Neural progenitor cell (in vitro differentiated cells): ENCODE data around the gene SFT2D3. TPM values are rescaled to one million over a fixed set of nuclear protein-coding genes. Genes with fewer than 3 reads are reported as not detected.
"Not testable (repeated sequence)": the region's sequence is repeated elsewhere in the genome, so short reads cannot be mapped to it uniquely, and the experiment has no call there.

Experiments used
- DNase-seq: peaks from one replicate; pipeline ENCODE4 v3.0.0-alpha.2; 2016; ENCODE audit warnings: low spot score
- H2AFZ ChIP-seq: fragments of 200-600 bp; sonication (generic); replicated peaks from 2 replicates; pipeline ENCODE4 v1.6.1; 2016; ENCODE audit warnings: antibody characterized with exemption
- H3F3A ChIP-seq: fragments of 200-600 bp; sonication (generic); 2 replicates; pipeline ENCODE4 v1.6.1; 2016; ENCODE audit warnings: antibody characterized with exemption, low read depth
- H3K27ac ChIP-seq: fragments of 200-600 bp; sonication (generic); 2 replicates; pipeline ENCODE4 v1.5.1; 2016; ENCODE audit warnings: mild to moderate bottlenecking
- H3K27me3 ChIP-seq: fragments of 200-600 bp; sonication (generic); 2 replicates; pipeline ENCODE4 v1.6.1; 2016; ENCODE audit warnings: mild to moderate bottlenecking, moderate library complexity
- H3K36me3 ChIP-seq: fragments of 200-600 bp; sonication (generic); 2 replicates; pipeline ENCODE4 v1.5.1; 2016
- H3K4me1 ChIP-seq: fragments of 200-600 bp; sonication (generic); 2 replicates; pipeline ENCODE4 v1.6.1; 2016; ENCODE audit warnings: mixed run types
- H3K4me2 ChIP-seq: fragments of 200-600 bp; sonication (generic); 2 replicates; pipeline ENCODE4 v1.6.1; 2016
- H3K4me3 ChIP-seq: fragments of 200-600 bp; sonication (generic); 2 replicates; pipeline ENCODE4 v1.5.1; 2016
- H3K79me2 ChIP-seq: fragments of 200-600 bp; sonication (generic); 2 replicates; pipeline ENCODE4 v1.6.1; 2016; ENCODE audit warnings: low read depth
- H3K9ac ChIP-seq: fragments of 200-600 bp; sonication (generic); 2 replicates; pipeline ENCODE4 v1.6.1; 2016
- H3K9me3 ChIP-seq: fragments of 200-600 bp; sonication (generic); 2 replicates; pipeline ENCODE4 v1.5.1; 2016; ENCODE audit warnings: low read depth
- H4K20me1 ChIP-seq: fragments of 200-600 bp; sonication (generic); 2 replicates; pipeline ENCODE4 v1.6.1; 2016; ENCODE audit warnings: low read depth
- H3K27ac Mint-ChIP-seq: 3 replicates; pipeline ENCODE4 v1.8.0; 2021; ENCODE audit warnings: mixed read lengths
- H3K27me3 Mint-ChIP-seq: 2 replicates; pipeline ENCODE4 v1.8.0; 2022; ENCODE audit warnings: low read depth, mild to moderate bottlenecking, inconsistent platforms, moderate library complexity, mixed read lengths; ENCODE audit not compliant: insufficient read depth
- H3K36me3 Mint-ChIP-seq: 3 replicates; pipeline ENCODE4 v1.8.0; 2021; ENCODE audit warnings: mixed read lengths
- H3K4me1 Mint-ChIP-seq: 3 replicates; pipeline ENCODE4 v1.8.0; 2021; ENCODE audit warnings: mixed read lengths
- H3K4me3 Mint-ChIP-seq: 3 replicates; pipeline ENCODE4 v1.8.0; 2021; ENCODE audit warnings: mild to moderate bottlenecking, moderate library complexity, mixed read lengths
- H3K9me3 Mint-ChIP-seq: 3 replicates; pipeline ENCODE4 v1.8.0; 2020; ENCODE audit warnings: mixed read lengths
- CTCF ChIP-seq: fragments of 200-600 bp; sonication (generic); IDR thresholded peaks from 2 replicates; pipeline ENCODE4 v1.5.1; 2017; ENCODE audit warnings: antibody characterized with exemption, mild to moderate bottlenecking
- EZH2 ChIP-seq: fragments of 200-600 bp; sonication (generic); IDR thresholded peaks from 2 replicates; pipeline ENCODE4 v1.6.1; 2017; ENCODE audit warnings: antibody characterized with exemption, mild to moderate bottlenecking, moderate library complexity
- EZH2phosphoT487 ChIP-seq: fragments of 200-600 bp; sonication (generic); IDR thresholded peaks from 2 replicates; pipeline ENCODE4 v1.6.1; 2017; ENCODE audit warnings: antibody characterized with exemption
- total RNA-seq: library from RNA; depleted of rRNA; stranded (reverse); fragments of >200 nt; gene quantifications from 2 replicates; pipeline ENCODE4 v1.2.3, GENCODE V29; 2015; ENCODE audit warnings: low replicate concordance

SFT2D3 gene
- total RNA-seq, 1 donor from 2014 or later: 30.6 TPM

GRCh38 chr2:127740665-127741288 is 39.5 kb downstream of the SFT2D3 start:
- H3K9me3 ChIP-seq: no peaks in the 10 kb centered on the region
- Mint-ChIP-seq H3K4me3 (no peak overlapping the region), H3K27ac (no peak overlapping the region)

GRCh38 chr2:127743477-127744026 is 42.3 kb downstream of the SFT2D3 start:
- no peak overlapping the region for H3K27ac ChIP-seq
- no peaks in the 10 kb centered on the region for H3K79me2 ChIP-seq
- no peaks in the 10 kb centered on the region for H3K9me3 Mint-ChIP-seq
- H3K9ac ChIP-seq: no peak overlapping the region
- no peak overlapping the region for H3K27ac Mint-ChIP-seq
- H3K4me1 ChIP-seq: no peaks in the 10 kb centered on the region
- no peak overlapping the region for H3K4me3 Mint-ChIP-seq
- no peaks in the 10 kb centered on the region for H4K20me1 ChIP-seq
- H3K4me3 ChIP-seq: no peak overlapping the region
- TF ChIP-seq EZH2 (no peak), CTCF (peak; percentile 14)
- H2AFZ ChIP-seq: no peak overlapping the region
- no peaks in the 10 kb centered on the region for H3K27me3 Mint-ChIP-seq
- no peak overlapping the region for H3K4me2 ChIP-seq
- no peak for DNase-seq
- peaks cover 6% of the 10 kb centered on the region for H3K36me3 ChIP-seq
- peaks cover 16% of the 10 kb centered on the region for H3K36me3 Mint-ChIP-seq
- H3K27me3 ChIP-seq: no peaks in the 10 kb centered on the region
- no peaks in the 10 kb centered on the region for H3K9me3 ChIP-seq
- H3K4me1 Mint-ChIP-seq: no peaks in the 10 kb centered on the region
- no peaks in the 10 kb centered on the region for H3F3A ChIP-seq

More at GRCh38 chr2:127740665-127741288, 39.5 kb downstream of the SFT2D3 start:
- no peaks in the 10 kb centered on the region for H4K20me1 ChIP-seq
- H3K9ac ChIP-seq: no peak overlapping the region
- Mint-ChIP-seq H3K4me1 (no peaks in the 10 kb centered on the region), H3K36me3 (peaks cover 16% of the 10 kb centered on the region), H3K27me3 (no peaks in the 10 kb centered on the region), H3K9me3 (no peaks in the 10 kb centered on the region)
- H3K27me3 ChIP-seq: no peaks in the 10 kb centered on the region
- H3K4me2 ChIP-seq: no peak overlapping the region
- no peaks in the 10 kb centered on the region for H3F3A ChIP-seq
- no peak overlapping the region for H3K27ac ChIP-seq
- TF ChIP-seq EZH2: no peak
- no peak for TF ChIP-seq EZH2phosphoT487
- no peak for TF ChIP-seq CTCF
- no peaks in the 10 kb centered on the region for H3K79me2 ChIP-seq
- H3K4me3 ChIP-seq: no peak overlapping the region
- DNase-seq: no peak
- peaks cover 6% of the 10 kb centered on the region for H3K36me3 ChIP-seq
- H3K4me1 ChIP-seq: no peaks in the 10 kb centered on the region
- no peak overlapping the region for H2AFZ ChIP-seq

GRCh38 chr2:127747621-127748020 is 46.3 kb downstream of the SFT2D3 start:
- H3K36me3 ChIP-seq: peaks cover 5% of the 10 kb centered on the region

DNA sequence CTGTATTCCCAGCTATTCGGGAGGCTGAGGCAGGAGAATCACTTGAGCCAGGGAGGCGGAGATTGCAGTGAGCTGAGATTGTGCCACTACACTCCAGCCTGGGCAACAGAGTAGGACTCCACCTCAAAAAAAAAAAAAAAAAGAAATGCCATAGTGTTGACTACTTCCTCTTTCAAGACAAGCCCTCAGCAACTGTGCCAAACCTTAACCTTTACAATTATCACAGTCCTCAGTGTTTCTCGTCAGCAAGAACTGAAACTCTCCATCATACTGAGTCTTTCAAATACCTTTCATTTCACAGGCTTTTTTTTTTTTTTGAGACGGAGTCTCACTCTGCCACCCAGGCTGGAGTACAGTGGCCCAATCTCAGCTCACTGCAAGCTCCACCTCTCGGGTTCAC is 48.2 kb downstream of the SFT2D3 start:
- not testable (repeated sequence) for H3K27ac ChIP-seq, DNase-seq, H4K20me1 ChIP-seq, H3K4me3 ChIP-seq, H3K27me3 ChIP-seq, H3K9ac ChIP-seq, H3K27ac Mint-ChIP-seq, H3K9me3 Mint-ChIP-seq, H3K4me1 Mint-ChIP-seq, H3K4me2 ChIP-seq, H2AFZ ChIP-seq, H3K4me3 Mint-ChIP-seq, H3K79me2 ChIP-seq, H3K27me3 Mint-ChIP-seq, H3K36me3 ChIP-seq, H3F3A ChIP-seq, H3K4me1 ChIP-seq, H3K9me3 ChIP-seq
- H3K36me3 Mint-ChIP-seq: peaks cover 13% of the 10 kb centered on the region

More at GRCh38 chr2:127747621-127748020, 46.3 kb downstream of the SFT2D3 start:
- Histone ChIP-seq H3K9ac (no peak overlapping the region), H3K4me1 (no peaks in the 10 kb centered on the region), H2AFZ (no peak overlapping the region), H4K20me1 (no peaks in the 10 kb centered on the region), H3K27ac (no peak overlapping the region), H3K9me3 (no peaks in the 10 kb centered on the region), H3K4me3 (no peak overlapping the region), H3K4me2 (no peak overlapping the region), H3K79me2 (no peaks in the 10 kb centered on the region), H3K27me3 (no peaks in the 10 kb centered on the region), H3F3A (no peaks in the 10 kb centered on the region)
- TF ChIP-seq EZH2 (no peak), CTCF (no peak), EZH2phosphoT487 (no peak)
- peaks cover 8% of the 10 kb centered on the region for H3K36me3 Mint-ChIP-seq
- no peak for DNase-seq
- no peak overlapping the region for H3K27ac Mint-ChIP-seq
- H3K4me3 Mint-ChIP-seq: no peak overlapping the region
- H3K27me3 Mint-ChIP-seq: no peaks in the 10 kb centered on the region
- no peaks in the 10 kb centered on the region for H3K9me3 Mint-ChIP-seq
- H3K4me1 Mint-ChIP-seq: no peaks in the 10 kb centered on the region
